Measurements from ENCODE around the gene TRIM8. TPM values are rescaled to one million over a fixed set of nuclear protein-coding genes. Genes with fewer than 3 reads are reported as not detected.

The TRIM8 gene
- polyA plus RNA-seq, 3 donors: 39.4 to 183 (median 41.4) TPM

GRCh38 chr10:102601639-102602038 lies 42.6 kb upstream of the TRIM8 start:
- H3K27ac ChIP-seq (ENCODE audit: low read depth in 1 of 2, low read length in 2 of 2): no peak overlapping the region
- H3K36me3 ChIP-seq (replicated peaks in 1 of 2; ENCODE audit: control insufficient read depth in 1 of 2, insufficient read depth in 2 of 2, low read length in 2 of 2): peaks cover 83 to 100% of the 10 kb centered on the region in 2 donors
- H3K79me2 ChIP-seq (ENCODE audit: insufficient read depth, low read length): no peaks in the 10 kb centered on the region
- no peak for DNase-seq
- WGBS (ENCODE audit: insufficient coverage): 93% methylated on average over 9 of the region's 9 CpGs
- H3K4me3 ChIP-seq (replicated peaks in 1 of 3; ENCODE audit: low read depth in 2 of 3, low read length in 3 of 3): no peak overlapping the region
- intact Hi-C loops (cut with micrococcal nuclease): no loop called here
- Mint-ChIP-seq H3K4me1 (peaks cover 32% of the 10 kb centered on the region), H3K9me3 (no peaks in the 10 kb centered on the region), H3K27ac (no peak overlapping the region), H3K27me3 (ENCODE audit: low read depth in 3 of 3) (no peaks in the 10 kb centered on the region), H3K4me3 (no peak overlapping the region), H3K36me3 (peaks cover 82 to 91% of the 10 kb centered on the region in 2 donors)
- TF ChIP-seq CTCF (IDR thresholded peaks at IDR 0.05): no peak
- H3K9me3 ChIP-seq (replicated peaks in 1 of 2; ENCODE audit: control insufficient read depth in 1 of 2, insufficient read depth in 1 of 2, low read length in 2 of 2): no peaks in the 10 kb centered on the region
- peaks cover 3 to 14% of the 10 kb centered on the region in 2 donors for H3K4me1 ChIP-seq (ENCODE audit: control insufficient read depth in 1 of 2, insufficient read depth in 2 of 2, low read length in 2 of 2)
- no peak overlapping the region for H3K4me2 ChIP-seq (replicated peaks; ENCODE audit: extremely low read depth, low read length, poor library complexity, severe bottlenecking)
- H4K20me1 ChIP-seq (ENCODE audit: insufficient read depth, low read length): peaks cover 6% of the 10 kb centered on the region
- H2AFZ ChIP-seq (ENCODE audit: insufficient read depth, low read depth, low read length, poor library complexity, severe bottlenecking): no peak overlapping the region
- H3K9ac ChIP-seq (ENCODE audit: insufficient read depth, low read length, poor library complexity, severe bottlenecking): no peak overlapping the region
- no peaks in the 10 kb centered on the region for H3K27me3 ChIP-seq (ENCODE audit: control insufficient read depth in 2 of 2, insufficient read depth in 2 of 2, low read length in 2 of 2)

GRCh38 chr10:102602272-102603045 lies 41.8 kb upstream of the TRIM8 start:
- no peaks in the 10 kb centered on the region for H3K27me3 ChIP-seq (ENCODE audit: control insufficient read depth in 2 of 2, insufficient read depth in 2 of 2, low read length in 2 of 2)
- H3K9me3 ChIP-seq (replicated peaks in 1 of 2; ENCODE audit: control insufficient read depth in 1 of 2, insufficient read depth in 1 of 2, low read length in 2 of 2): no peaks in the 10 kb centered on the region
- H3K27ac ChIP-seq (ENCODE audit: low read depth in 1 of 2, low read length in 2 of 2): no peak overlapping the region
- Mint-ChIP-seq H3K9me3 (no peaks in the 10 kb centered on the region), H3K27ac (peak overlapping the region in 1 of 7 donors; percentile 12), H3K27me3 (ENCODE audit: low read depth in 3 of 3) (no peaks in the 10 kb centered on the region), H3K36me3 (peaks cover 81 to 91% of the 10 kb centered on the region in 2 donors), H3K4me1 (peaks cover 29% of the 10 kb centered on the region), H3K4me3 (no peak overlapping the region)
- H3K79me2 ChIP-seq (ENCODE audit: insufficient read depth, low read length): no peaks in the 10 kb centered on the region
- DNase-seq: no peak
- H3K9ac ChIP-seq (ENCODE audit: insufficient read depth, low read length, poor library complexity, severe bottlenecking): no peak overlapping the region
- H2AFZ ChIP-seq (ENCODE audit: insufficient read depth, low read depth, low read length, poor library complexity, severe bottlenecking): no peak overlapping the region
- no peak overlapping the region for H3K4me3 ChIP-seq (replicated peaks in 1 of 3; ENCODE audit: low read depth in 2 of 3, low read length in 3 of 3)
- 96% methylated on average over 4 of the region's 4 CpGs for WGBS (ENCODE audit: insufficient coverage)
- no peak overlapping the region for H3K4me2 ChIP-seq (replicated peaks; ENCODE audit: extremely low read depth, low read length, poor library complexity, severe bottlenecking)
- TF ChIP-seq CTCF (IDR thresholded peaks at IDR 0.05): no peak
- intact Hi-C loops (cut with micrococcal nuclease): no loop called here
- peaks cover 3 to 11% of the 10 kb centered on the region in 2 donors for H3K4me1 ChIP-seq (ENCODE audit: control insufficient read depth in 1 of 2, insufficient read depth in 2 of 2, low read length in 2 of 2)
- peaks cover 77 to 98% of the 10 kb centered on the region in 2 donors for H3K36me3 ChIP-seq (replicated peaks in 1 of 2; ENCODE audit: control insufficient read depth in 1 of 2, insufficient read depth in 2 of 2, low read length in 2 of 2)
- peaks cover 3% of the 10 kb centered on the region for H4K20me1 ChIP-seq (ENCODE audit: insufficient read depth, low read length)
